Neural cell (in vitro differentiated cells): ENCODE results near the gene CCL19. TPM values are rescaled to one million over a fixed set of nuclear protein-coding genes. Genes with fewer than 3 reads are reported as not detected.

Experiments used
- H2AFZ ChIP-seq: fragments of 200-600, 300-800 bp; sonication (generic), shearing (Covaris generic); 2 replicates; pipeline ENCODE4 v1.6.0; 2014; ENCODE audit warnings: low read depth, mild to moderate bottlenecking, antibody characterized with exemption, low read length, moderate library complexity
- H3F3A ChIP-seq: fragments of 200-600 bp; shearing (Covaris generic); 2 replicates; pipeline ENCODE4 v1.6.1; 2016; ENCODE audit warnings: mild to moderate bottlenecking, moderate library complexity, mixed read lengths, antibody characterized with exemption, low read length; ENCODE audit not compliant: insufficient read depth, poor library complexity, severe bottlenecking
- H3K27ac ChIP-seq: fragments of 200-600, 300-800 bp; sonication (generic), shearing (Covaris generic); 2 replicates; pipeline ENCODE4 v1.5.1; 2014; ENCODE audit warnings: mild to moderate bottlenecking, low read length, moderate library complexity
- H3K27me3 ChIP-seq: fragments of 300-800, 200-600 bp; sonication (generic), shearing (Covaris generic); 2 replicates; pipeline ENCODE4 v1.6.0; 2014; ENCODE audit warnings: mild to moderate bottlenecking, low read depth, low read length, moderate library complexity; ENCODE audit not compliant: insufficient read depth
- H3K36me3 ChIP-seq: fragments of 300-800, 200-600 bp; sonication (generic), shearing (Covaris generic); 2 replicates; pipeline ENCODE4 v1.5.1; 2014; ENCODE audit warnings: mild to moderate bottlenecking, antibody characterized with exemption, low read length, moderate library complexity; ENCODE audit not compliant: insufficient read depth
- H3K4me2 ChIP-seq: fragments of 300-800, 200-600 bp; sonication (generic), shearing (Covaris generic); 2 replicates; pipeline ENCODE4 v1.6.0; 2014; ENCODE audit warnings: mild to moderate bottlenecking, low read length
- H3K4me3 ChIP-seq: fragments of 300-800, 200-600 bp; sonication (generic), shearing (Covaris generic); 2 replicates; pipeline ENCODE4 v1.5.1; 2014; ENCODE audit warnings: mild to moderate bottlenecking, low read length, moderate library complexity
- H3K79me2 ChIP-seq: fragments of 200-600 bp; shearing (Covaris generic); replicated peaks from 2 replicates; pipeline ENCODE4 v1.6.0; 2014; ENCODE audit warnings: mild to moderate bottlenecking, low read length, moderate library complexity; ENCODE audit not compliant: insufficient read depth
- H3K9ac ChIP-seq: fragments of 300-800, 200-600 bp; sonication (generic), shearing (Covaris generic); 2 replicates; pipeline ENCODE4 v1.6.1; 2016; ENCODE audit warnings: mild to moderate bottlenecking, low read length, mixed read lengths
- H3K9me2 ChIP-seq: fragments of 200-600 bp; shearing (Covaris generic); 2 replicates; pipeline ENCODE4 v1.6.1; 2016; ENCODE audit warnings: mild to moderate bottlenecking, low read length, mixed read lengths; ENCODE audit not compliant: insufficient read depth
- H3K9me3 ChIP-seq: fragments of 200-600, 300-800 bp; sonication (generic), shearing (Covaris generic); 2 replicates; pipeline ENCODE4 v1.6.1; 2016; ENCODE audit warnings: mild to moderate bottlenecking, mixed run types, low read length, moderate library complexity, mixed read lengths
- H4K20me1 ChIP-seq: fragments of 200-600 bp; shearing (Covaris generic); 2 replicates; pipeline ENCODE4 v1.6.1; 2016; ENCODE audit warnings: mild to moderate bottlenecking, mixed run types; ENCODE audit not compliant: insufficient read depth
- CTCF ChIP-seq: fragments of 450-650 bp; IDR thresholded peaks from 2 replicates; pipeline ENCODE4 v1.5.1; 2014; ENCODE audit warnings: antibody characterized with exemption, mild to moderate bottlenecking, moderate library complexity; ENCODE audit not compliant: poor library complexity, severe bottlenecking
- EP300 ChIP-seq: fragments of 450-650 bp; conservative IDR thresholded peaks from 2 replicates; pipeline ENCODE4 v1.6.1; 2014; ENCODE audit warnings: antibody characterized with exemption, mild to moderate bottlenecking, moderate library complexity; ENCODE audit not compliant: poor library complexity, severe bottlenecking
- EZH2 ChIP-seq: fragments of 200-600, 300-800 bp; shearing (Covaris generic), sonication (generic); IDR thresholded peaks from 2 replicates; pipeline ENCODE4 v1.6.1; 2014; ENCODE audit warnings: antibody characterized with exemption, low read length, borderline replicate concordance, mild to moderate bottlenecking; ENCODE audit not compliant: insufficient read depth, poor library complexity, severe bottlenecking
- MXI1 ChIP-seq: fragments of 450-650 bp; conservative IDR thresholded peaks from 2 replicates; pipeline ENCODE4 v1.6.1; 2014; ENCODE audit warnings: antibody characterized with exemption, mild to moderate bottlenecking; ENCODE audit not compliant: poor library complexity, severe bottlenecking
- POLR2AphosphoS5 ChIP-seq: IDR thresholded peaks from 2 replicates; pipeline ENCODE4 v1.6.1; 2012
- RAD21 ChIP-seq: fragments of 450-650 bp; conservative IDR thresholded peaks from 2 replicates; pipeline ENCODE4 v1.6.1; 2014; ENCODE audit warnings: antibody characterized with exemption, mild to moderate bottlenecking, moderate library complexity
- SMC3 ChIP-seq: fragments of 450-650 bp; conservative IDR thresholded peaks from 2 replicates; pipeline ENCODE4 v1.6.1; 2014; ENCODE audit warnings: antibody characterized with exemption, mild to moderate bottlenecking, moderate library complexity; ENCODE audit not compliant: poor library complexity
- TAF1 ChIP-seq: IDR thresholded peaks from 2 replicates; pipeline ENCODE4 v1.6.1; 2012; ENCODE audit warnings: low read depth
- polyA plus RNA-seq: library from polyadenylated mRNA; depleted of rRNA; stranded (reverse); fragments of >200 nt; gene quantifications from 2 replicates; pipeline ENCODE4 v1.2.3, GENCODE V29; 2014
- TF ChIP-seq, protein P1 (sequence below): IDR thresholded peaks from 2 replicates; pipeline ENCODE4 v1.6.1; 2012; ENCODE audit warnings: borderline replicate concordance

Gene CCL19
- polyA plus RNA-seq, 1 donor from 2014 or later: not detected

DNA sequence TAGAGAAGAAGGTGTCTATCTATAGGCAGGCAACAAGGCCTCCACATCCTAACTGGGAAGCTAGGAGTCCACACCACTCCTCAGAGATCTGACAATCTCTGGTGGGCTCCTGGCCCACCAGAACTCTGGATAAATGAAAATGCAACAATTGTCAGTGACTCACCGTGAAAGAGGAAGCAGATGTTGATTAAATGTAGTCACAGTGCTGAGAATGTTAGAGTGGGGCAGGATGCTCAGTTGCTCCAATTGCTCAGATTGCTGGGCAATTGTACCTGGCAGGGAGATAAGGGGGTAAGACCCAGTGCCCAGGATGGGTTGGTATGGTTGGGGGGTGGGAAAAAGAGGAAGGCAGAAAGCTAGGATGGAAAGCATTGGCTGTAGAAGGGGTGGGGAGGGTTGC is 4.3 kb downstream of the CCL19 start:
- Histone ChIP-seq H2AFZ (no peak overlapping the region), H3K4me2 (no peak overlapping the region), H3K79me2 (no peaks in the 10 kb centered on the region), H3K4me3 (no peak overlapping the region), H4K20me1 (no peaks in the 10 kb centered on the region), H3K9me2 (no peaks in the 10 kb centered on the region), H3K9me3 (no peaks in the 10 kb centered on the region), H3K9ac (no peak overlapping the region), H3K36me3 (no peaks in the 10 kb centered on the region), H3K27ac (no peak overlapping the region), H3F3A (no peaks in the 10 kb centered on the region), H3K27me3 (no peaks in the 10 kb centered on the region)
- TF ChIP-seq, protein P1, sequence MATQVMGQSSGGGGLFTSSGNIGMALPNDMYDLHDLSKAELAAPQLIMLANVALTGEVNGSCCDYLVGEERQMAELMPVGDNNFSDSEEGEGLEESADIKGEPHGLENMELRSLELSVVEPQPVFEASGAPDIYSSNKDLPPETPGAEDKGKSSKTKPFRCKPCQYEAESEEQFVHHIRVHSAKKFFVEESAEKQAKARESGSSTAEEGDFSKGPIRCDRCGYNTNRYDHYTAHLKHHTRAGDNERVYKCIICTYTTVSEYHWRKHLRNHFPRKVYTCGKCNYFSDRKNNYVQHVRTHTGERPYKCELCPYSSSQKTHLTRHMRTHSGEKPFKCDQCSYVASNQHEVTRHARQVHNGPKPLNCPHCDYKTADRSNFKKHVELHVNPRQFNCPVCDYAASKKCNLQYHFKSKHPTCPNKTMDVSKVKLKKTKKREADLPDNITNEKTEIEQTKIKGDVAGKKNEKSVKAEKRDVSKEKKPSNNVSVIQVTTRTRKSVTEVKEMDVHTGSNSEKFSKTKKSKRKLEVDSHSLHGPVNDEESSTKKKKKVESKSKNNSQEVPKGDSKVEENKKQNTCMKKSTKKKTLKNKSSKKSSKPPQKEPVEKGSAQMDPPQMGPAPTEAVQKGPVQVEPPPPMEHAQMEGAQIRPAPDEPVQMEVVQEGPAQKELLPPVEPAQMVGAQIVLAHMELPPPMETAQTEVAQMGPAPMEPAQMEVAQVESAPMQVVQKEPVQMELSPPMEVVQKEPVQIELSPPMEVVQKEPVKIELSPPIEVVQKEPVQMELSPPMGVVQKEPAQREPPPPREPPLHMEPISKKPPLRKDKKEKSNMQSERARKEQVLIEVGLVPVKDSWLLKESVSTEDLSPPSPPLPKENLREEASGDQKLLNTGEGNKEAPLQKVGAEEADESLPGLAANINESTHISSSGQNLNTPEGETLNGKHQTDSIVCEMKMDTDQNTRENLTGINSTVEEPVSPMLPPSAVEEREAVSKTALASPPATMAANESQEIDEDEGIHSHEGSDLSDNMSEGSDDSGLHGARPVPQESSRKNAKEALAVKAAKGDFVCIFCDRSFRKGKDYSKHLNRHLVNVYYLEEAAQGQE: no peak
- no peak for TF ChIP-seq EZH2
- TF ChIP-seq POLR2AphosphoS5: no peak
- TF ChIP-seq CTCF: no peak
- TF ChIP-seq TAF1: no peak
- TF ChIP-seq MXI1: no peak
- no peak for TF ChIP-seq EP300
- no peak for TF ChIP-seq RAD21
- TF ChIP-seq SMC3: no peak

- no peaks in the 10 kb centered on the region for H3K36me3 ChIP-seq
- TF ChIP-seq MXI1 (no peak), RAD21 (no peak), TAF1 (no peak), EP300 (no peak), SMC3 (no peak), EZH2 (no peak), CTCF (no peak), POLR2AphosphoS5 (no peak)
- TF ChIP-seq, protein P1: no peak
- H2AFZ ChIP-seq: no peak overlapping the region
- H3K4me2 ChIP-seq: no peak overlapping the region
- H3K4me3 ChIP-seq: no peak overlapping the region
- no peaks in the 10 kb centered on the region for H4K20me1 ChIP-seq
- H3K79me2 ChIP-seq: no peaks in the 10 kb centered on the region
- no peak overlapping the region for H3K9ac ChIP-seq
- no peaks in the 10 kb centered on the region for H3K9me3 ChIP-seq
- no peak overlapping the region for H3K27ac ChIP-seq
- no peaks in the 10 kb centered on the region for H3K27me3 ChIP-seq
- no peaks in the 10 kb centered on the region for H3K9me2 ChIP-seq
- no peaks in the 10 kb centered on the region for H3F3A ChIP-seq
These were observed 4.8 kb downstream of the CCL19 start for GRCh38 chr9:34686231-34686630.
